Stimulated activated CD8-positive, alpha-beta memory T cell treated with anti-CD3 and anti-CD28 coated beads, Interleukin-7, amount 100 ng/mL, for 48 hours (primary cell): ENCODE data around the gene KRT85.
"Not testable (repeated sequence)": the region's sequence is repeated elsewhere in the genome, so short reads cannot be mapped to it uniquely, and the experiment has no call there.

Source experiments
- DNase-seq, 2 donors: peaks; one replicate each; pipeline ENCODE4 v3.0.0-alpha.2; 2020; ENCODE audit warnings: low read depth in 1 of 2; ENCODE audit errors: extremely low read depth in 1 of 2

KRT85 gene

DNA sequence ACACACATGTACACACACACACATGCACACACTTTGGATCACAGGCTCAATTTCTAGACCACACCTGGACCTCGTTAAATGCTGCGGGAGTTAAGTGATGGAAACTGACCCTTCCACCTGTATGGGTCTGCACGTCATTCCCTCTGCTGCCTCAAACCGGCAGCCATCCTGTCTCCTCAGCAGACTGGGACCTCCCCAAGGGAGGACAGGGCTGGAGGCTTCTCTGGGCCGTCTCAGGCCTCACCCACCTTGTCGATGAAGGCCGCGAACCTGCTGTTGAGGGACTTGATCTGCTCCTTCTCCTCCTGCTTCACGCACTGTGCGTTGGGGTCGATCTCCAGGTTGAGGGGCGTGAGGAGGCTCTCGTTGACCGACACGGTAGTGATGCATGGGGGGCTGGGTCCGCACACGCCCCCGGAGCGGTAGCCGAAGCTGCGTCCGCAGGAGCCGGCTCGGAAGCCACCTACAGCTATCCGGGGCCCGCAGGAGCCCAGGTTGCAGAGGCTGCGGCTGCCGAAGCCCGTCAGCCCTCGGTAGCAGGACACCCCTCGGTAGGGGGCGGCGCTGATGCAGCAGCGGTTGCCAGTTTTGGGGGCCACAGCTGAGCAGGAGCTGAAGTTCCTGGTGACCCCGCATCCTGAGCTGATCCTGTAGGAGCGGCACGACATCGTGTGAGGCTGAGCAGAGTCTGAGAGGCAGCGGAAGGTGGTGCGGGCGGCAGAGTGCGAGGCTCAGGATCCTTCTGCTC lies at the start of gene KRT85:
Gene KRT85 (minus strand): TSS at position 744 of the 748 bp plus-strand sequence. CDS start 76 bp downstream, at position 668.
- DNase-seq = no peak

- no peak for DNase-seq
These were observed 49.5 kb upstream of the KRT85 start for GRCh38 chr12:52416795-52417194.

- DNase-seq = no peak
These were observed 48.8 kb upstream of the KRT85 start for GRCh38 chr12:52415870-52416750.

DNA sequence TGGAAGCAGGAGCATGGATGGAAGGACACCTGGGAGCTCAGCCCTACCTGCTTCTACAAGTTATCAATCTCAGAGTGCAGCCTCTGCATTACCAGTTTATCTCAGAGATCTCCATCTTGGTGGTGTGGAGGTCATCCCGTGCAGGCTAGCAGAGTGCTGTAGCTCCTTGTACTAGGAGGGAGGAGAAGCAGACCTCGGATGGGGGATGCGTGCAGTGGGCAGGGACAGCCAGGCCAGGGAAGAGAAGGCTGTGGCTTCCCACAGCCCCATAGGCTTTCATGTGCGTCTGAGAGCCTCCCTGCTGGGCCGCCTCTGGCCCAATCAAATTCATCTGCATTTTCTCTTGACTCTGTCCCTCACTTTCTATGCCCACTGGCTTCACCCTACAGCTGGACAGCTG lies 47.7 kb upstream of the KRT85 start:
- no peak for DNase-seq

DNA sequence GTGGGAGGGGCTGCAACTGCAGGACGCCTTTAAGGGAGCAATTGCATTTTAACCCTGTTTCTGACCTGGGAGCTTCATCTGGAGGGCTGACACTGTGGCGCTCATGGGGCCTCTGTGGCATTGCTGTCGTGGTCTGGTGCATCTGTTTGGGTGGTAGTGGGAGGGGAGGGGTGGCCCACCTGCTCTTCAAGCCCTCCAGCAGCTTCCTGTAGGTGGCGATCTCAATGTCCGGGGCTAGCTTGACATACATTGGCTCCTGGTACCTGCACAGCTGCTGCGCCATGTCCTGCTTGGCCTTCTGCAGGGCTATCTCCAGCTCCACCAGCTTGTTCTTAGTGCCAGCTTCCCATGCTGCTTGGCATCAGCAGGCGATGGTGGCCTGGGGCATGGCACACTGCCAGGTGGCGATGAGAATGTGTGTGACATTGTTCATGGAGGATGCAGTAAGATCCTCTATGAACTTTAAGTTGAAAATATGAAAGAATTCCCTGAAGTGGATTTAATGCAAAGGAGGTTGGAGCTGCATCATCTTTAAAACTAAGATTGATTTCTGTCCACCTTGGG lies 46.6 kb upstream of the KRT85 start:
- no peak for DNase-seq

DNA sequence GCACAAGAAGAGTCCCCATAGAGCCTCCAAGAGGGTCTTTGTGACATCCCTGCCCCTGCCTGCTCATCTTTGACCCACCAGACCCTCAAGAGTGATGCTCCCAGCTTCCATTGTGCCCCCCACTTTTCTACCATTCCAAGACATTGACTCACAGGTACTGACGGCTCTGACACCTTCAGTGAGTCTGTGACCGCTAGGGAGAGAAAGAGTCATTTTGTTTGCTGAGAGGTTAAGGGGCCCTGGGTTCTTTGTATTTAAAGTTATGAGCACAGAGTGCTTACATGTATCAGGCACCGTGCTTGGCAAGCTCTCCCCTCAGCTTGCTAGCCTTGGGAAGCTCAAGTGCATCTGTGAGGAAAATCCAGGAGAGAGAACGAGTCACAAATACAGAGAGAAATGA lies 45.9 kb upstream of the KRT85 start:
- no peak for DNase-seq

- no peak for DNase-seq
These were observed 44.5 kb upstream of the KRT85 start for GRCh38 chr12:52411815-52412214.

DNA sequence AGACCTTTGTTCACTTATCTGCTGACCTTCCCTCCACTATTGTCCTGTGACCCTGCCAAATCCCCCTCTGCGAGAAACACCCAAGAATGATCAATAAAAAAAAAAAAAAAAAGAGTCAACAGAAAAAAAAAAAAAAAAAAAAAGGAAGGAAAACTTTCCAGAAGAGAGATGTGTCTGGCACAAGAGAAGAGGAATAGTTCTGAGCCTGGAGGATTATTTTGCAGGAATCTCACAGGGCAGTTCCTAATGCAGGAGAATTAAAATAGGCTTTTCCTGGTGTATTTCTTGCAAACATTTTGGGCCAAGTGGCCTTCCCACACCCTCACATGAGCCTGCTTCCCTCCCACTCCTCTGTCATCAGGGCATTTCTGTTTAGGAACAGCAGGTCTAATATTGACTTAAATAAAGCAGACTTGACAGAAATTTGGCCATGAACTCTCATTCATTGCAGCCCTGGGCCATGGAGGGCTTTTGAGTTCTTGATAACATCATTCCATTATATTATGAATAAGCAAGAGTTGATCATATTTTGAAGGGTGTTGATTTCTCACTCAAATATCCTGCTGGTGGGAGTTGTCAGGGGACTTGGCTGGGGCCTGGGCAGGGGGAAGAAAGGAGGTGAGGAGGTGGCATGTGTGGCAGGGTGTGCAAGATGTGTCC lies 43.4 kb upstream of the KRT85 start:
- not testable (repeated sequence) for DNase-seq

GRCh38 chr12:52407918-52408317 lies 40.6 kb upstream of the KRT85 start:
- no peak for DNase-seq

GRCh38 chr12:52405922-52406385 lies 38.7 kb upstream of the KRT85 start, which contains the start of gene KRT82:
KRT82 (minus strand) TSS chr12:52406335; CDS start chr12:52406277, 58 bp downstream.
- no peak for DNase-seq

- DNase-seq = no peak
These were observed 37.7 kb upstream of the KRT85 start for GRCh38 chr12:52404951-52405350.

- DNase-seq = no peak
These were observed 36.3 kb upstream of the KRT85 start for GRCh38 chr12:52403561-52403960.

DNA sequence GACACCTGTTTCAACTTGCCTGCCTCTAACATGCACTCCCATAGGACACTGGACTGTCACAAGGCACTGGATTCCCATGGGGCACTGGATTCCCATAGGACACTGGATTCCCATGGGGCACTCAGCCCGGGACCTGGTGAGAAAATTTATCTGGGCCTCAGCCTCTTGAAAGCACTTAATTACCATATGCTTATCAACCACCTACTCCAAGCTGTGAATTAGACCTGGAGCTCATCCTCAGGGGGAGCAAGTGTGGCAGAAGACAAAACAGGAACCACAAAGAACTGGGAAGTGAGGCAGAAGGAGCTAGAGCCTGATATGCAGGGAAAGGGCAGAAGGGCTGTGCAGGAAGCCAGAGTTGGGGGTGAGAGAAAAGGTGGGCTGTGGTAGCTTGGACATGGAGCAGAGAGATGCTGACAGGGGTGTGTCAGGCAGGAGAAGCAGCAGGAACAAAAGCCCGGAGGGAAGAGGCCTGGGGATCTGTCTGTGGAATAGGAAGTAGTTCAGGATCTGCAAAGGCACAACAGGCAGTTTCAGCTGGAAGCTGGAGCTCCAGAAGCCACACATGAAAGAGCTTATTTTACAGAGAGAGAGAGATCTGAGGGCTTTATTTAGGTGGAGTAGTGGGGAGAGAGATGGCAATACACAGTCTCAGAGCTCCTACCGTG lies 35.7 kb upstream of the KRT85 start:
- DNase-seq = no peak

DNA sequence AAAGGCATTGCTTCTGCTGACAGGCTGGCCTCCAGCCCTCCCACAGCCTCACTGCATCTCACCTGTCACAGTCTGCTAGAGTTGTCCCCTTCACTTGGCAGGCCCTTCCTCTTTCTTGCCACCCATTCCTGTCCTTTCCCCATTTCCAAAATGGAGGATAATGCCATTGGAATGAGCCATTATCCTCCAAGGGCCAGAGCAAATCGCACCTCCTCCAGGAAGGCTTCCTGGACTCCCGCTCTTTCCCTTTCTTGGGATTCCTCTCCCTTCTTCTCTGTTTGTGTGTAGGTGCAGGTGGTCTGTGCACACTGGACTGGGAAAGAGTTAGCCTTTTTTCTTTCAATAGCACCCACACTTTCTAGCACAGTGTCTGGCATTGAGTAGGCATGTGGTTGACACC lies 35.1 kb upstream of the KRT85 start:
- DNase-seq = no peak

DNA sequence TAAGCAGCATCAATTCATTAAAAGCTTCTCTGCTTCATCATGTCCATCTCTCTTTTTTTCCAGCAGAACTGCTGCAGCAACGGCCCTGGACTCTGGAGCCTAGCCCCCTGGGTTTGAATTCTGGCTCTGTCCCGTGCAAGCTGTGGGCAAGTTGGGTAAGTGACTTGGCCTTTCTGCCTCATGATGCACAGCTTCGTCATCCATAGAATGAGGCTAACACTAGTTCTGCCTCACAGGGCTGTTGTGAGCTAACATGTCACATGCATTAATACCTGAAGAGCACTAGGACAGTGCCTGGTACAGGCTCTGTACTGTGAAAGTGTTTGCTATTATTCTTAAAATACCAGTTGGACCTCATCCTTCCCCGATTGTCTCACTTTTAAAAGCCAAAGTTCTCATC lies 34.6 kb upstream of the KRT85 start:
- no peak for DNase-seq

- no peak for DNase-seq
These were observed 34.2 kb upstream of the KRT85 start for GRCh38 chr12:52401526-52401925.

DNA sequence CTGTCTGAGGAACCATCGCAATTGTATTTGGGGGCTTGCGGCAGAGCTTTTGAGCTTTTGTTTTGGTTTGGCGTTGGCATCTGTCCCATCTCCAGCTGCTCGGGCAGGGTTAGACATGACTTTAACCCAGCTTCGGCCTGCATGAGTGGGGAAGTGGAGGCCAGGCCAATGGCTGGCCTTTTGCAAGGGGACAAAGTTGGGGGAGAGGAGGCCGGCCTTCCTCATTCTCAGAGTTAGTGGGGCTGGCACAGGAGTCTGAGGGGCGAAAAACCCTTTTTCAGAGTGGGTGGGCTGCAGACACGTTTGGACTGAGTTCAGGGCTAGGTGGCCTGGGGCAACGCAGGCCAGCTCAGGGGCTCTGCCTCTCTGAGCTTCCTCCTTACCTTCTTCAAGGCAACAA lies 33.6 kb upstream of the KRT85 start:
- DNase-seq = no peak

DNA sequence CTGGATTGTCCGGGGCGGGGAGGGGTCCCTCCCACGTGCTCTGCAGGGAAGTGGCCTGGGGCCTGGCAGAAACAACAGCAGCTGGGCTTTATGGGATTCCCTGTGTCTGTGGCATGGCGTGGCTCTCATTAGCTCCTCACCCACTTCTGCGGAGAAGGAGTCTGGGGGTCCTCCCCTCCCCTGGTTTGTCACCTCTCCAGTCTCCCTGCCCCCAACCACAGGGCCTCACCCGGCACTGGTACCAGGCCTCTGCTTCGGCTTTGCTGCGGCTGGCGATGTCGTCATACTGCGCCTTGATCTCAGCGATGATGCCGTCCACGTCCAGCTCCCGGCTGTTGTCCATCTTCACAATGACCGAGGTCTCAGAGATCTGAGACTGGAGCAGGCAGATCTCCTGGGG lies 32.5 kb upstream of the KRT85 start:
- no peak for DNase-seq

GRCh38 chr12:52398176-52398575 lies 30.9 kb upstream of the KRT85 start:
- no peak for DNase-seq

GRCh38 chr12:52396656-52397055 lies 29.4 kb upstream of the KRT85 start:
- no peak for DNase-seq
